Vagina (tissue), 2 donors: ENCODE measurements around the gene URB1. TPM values are rescaled to one million over a fixed set of nuclear protein-coding genes. Genes with fewer than 3 reads are reported as not detected.
A peak's percentile ranks its signal among the peaks of the same experiment; 100 is the strongest.

Source experiments
- DNase-seq, 2 donors: peaks; one replicate each; pipeline ENCODE4 v3.0.0-alpha.2; 2017; ENCODE audit errors: extremely low spot score in 2 of 2
- H3K27ac ChIP-seq: fragments of 200-600 bp; sonication (generic); one replicate; pipeline ENCODE4 v1.5.1; 2019
- H3K27me3 ChIP-seq: fragments of 200-600 bp; sonication (generic); one replicate; pipeline ENCODE4 v1.5.1; 2019
- H3K36me3 ChIP-seq, 2 donors: fragments of 200-600 bp; sonication (generic); one replicate each; pipeline ENCODE4 v1.5.1; 2017 to 2019
- H3K4me1 ChIP-seq: fragments of 200-600 bp; sonication (generic); one replicate; pipeline ENCODE4 v1.5.1; 2019
- H3K4me3 ChIP-seq, 2 donors: fragments of 200-600 bp; sonication (generic); 1 replicate in 1 of 2; 2 replicates in 1 of 2; pipeline ENCODE4 v1.5.1; 2016 to 2019
- H3K9me3 ChIP-seq: fragments of 200-600 bp; sonication (generic); one replicate; pipeline ENCODE4 v1.5.1; 2019
- POLR2A ChIP-seq, 2 donors: fragments of 450-650 bp; IDR thresholded peaks; one replicate each; pipeline ENCODE4 v1.6.1; 2017; ENCODE audit warnings: antibody characterized with exemption in 2 of 2, mild to moderate bottlenecking in 2 of 2, moderate library complexity in 2 of 2
- POLR2AphosphoS5 ChIP-seq, 2 donors: sonication (generic); formaldehyde crosslinking; IDR thresholded peaks; one replicate each; pipeline ENCODE4 v1.9.0; 2017; ENCODE audit warnings: antibody characterized with exemption in 2 of 2, mild to moderate bottlenecking in 2 of 2, low read depth in 1 of 2; ENCODE audit not compliant: insufficient read depth in 1 of 2
- intact Hi-C: fragments of 100-400 bp; cut with DNase I; formaldehyde crosslinking; loops from one replicate; pipeline ENCODE4 v1.15.1; 2023
- total RNA-seq: library from RNA; depleted of rRNA; stranded (reverse); fragments of >200 nt; gene quantifications from one replicate; pipeline ENCODE4 v1.2.3, GENCODE V29; 2016
- TF ChIP-seq, protein P1 (sequence below), 3 experiments: fragments of 450-650 bp in 2 of 3; fragments of 200-600 bp in 1 of 3; sonication (generic) in 1 of 3; IDR thresholded peaks; one replicate each; pipeline ENCODE4 v1.5.1; 2017 to 2019; ENCODE audit warnings: antibody characterized with exemption in 3 of 3, mild to moderate bottlenecking in 2 of 3, moderate library complexity in 2 of 3

URB1 gene
- total RNA-seq, 1 donor from 2014 or later, result 23.8 TPM

- Histone ChIP-seq H3K27ac (no peak overlapping the region), H3K27me3 (no peaks in the 10 kb centered on the region), H3K36me3 (no peaks in the 10 kb centered on the region), H3K4me3 (no peak overlapping the region), H3K9me3 (no peaks in the 10 kb centered on the region), H3K4me1 (no peaks in the 10 kb centered on the region)
- intact Hi-C loops, result no loop called here
- TF ChIP-seq POLR2A (IDR thresholded peaks at IDR 0.05), result no peak
- TF ChIP-seq POLR2AphosphoS5 (IDR thresholded peaks at IDR 0.05; ENCODE audit: insufficient read depth in 1 of 2, low read depth in 1 of 2), result no peak
- TF ChIP-seq, protein P1, sequence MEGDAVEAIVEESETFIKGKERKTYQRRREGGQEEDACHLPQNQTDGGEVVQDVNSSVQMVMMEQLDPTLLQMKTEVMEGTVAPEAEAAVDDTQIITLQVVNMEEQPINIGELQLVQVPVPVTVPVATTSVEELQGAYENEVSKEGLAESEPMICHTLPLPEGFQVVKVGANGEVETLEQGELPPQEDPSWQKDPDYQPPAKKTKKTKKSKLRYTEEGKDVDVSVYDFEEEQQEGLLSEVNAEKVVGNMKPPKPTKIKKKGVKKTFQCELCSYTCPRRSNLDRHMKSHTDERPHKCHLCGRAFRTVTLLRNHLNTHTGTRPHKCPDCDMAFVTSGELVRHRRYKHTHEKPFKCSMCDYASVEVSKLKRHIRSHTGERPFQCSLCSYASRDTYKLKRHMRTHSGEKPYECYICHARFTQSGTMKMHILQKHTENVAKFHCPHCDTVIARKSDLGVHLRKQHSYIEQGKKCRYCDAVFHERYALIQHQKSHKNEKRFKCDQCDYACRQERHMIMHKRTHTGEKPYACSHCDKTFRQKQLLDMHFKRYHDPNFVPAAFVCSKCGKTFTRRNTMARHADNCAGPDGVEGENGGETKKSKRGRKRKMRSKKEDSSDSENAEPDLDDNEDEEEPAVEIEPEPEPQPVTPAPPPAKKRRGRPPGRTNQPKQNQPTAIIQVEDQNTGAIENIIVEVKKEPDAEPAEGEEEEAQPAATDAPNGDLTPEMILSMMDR (IDR thresholded peaks at IDR 0.05), result no peak
- DNase-seq, result peak in 1 of 2 donors; percentile 5
Observed at GRCh38 chr21:32303385-32303784, 89.4 kb downstream of the URB1 start.

- Histone ChIP-seq H3K27ac (no peak overlapping the region), H3K36me3 (no peaks in the 10 kb centered on the region), H3K9me3 (no peaks in the 10 kb centered on the region), H3K4me1 (no peaks in the 10 kb centered on the region), H3K4me3 (no peak overlapping the region), H3K27me3 (no peaks in the 10 kb centered on the region)
- peak in 1 of 2 donors; percentile 60 for DNase-seq
- intact Hi-C loops, result no loop called here
- TF ChIP-seq, protein P1 (IDR thresholded peaks at IDR 0.05), result no peak
- no peak for TF ChIP-seq POLR2AphosphoS5 (IDR thresholded peaks at IDR 0.05; ENCODE audit: insufficient read depth in 1 of 2, low read depth in 1 of 2)
- TF ChIP-seq POLR2A (IDR thresholded peaks at IDR 0.05), result no peak
Observed at GRCh38 chr21:32302560-32302959, 90.3 kb downstream of the URB1 start.

GRCh38 chr21:32301596-32301995, 91.2 kb downstream of the URB1 start:
- Histone ChIP-seq H3K27ac (no peak overlapping the region), H3K36me3 (no peaks in the 10 kb centered on the region), H3K27me3 (no peaks in the 10 kb centered on the region), H3K4me3 (no peak overlapping the region), H3K4me1 (no peaks in the 10 kb centered on the region), H3K9me3 (no peaks in the 10 kb centered on the region)
- no peak for DNase-seq
- TF ChIP-seq POLR2A (IDR thresholded peaks at IDR 0.05) (no peak), POLR2AphosphoS5 (IDR thresholded peaks at IDR 0.05; ENCODE audit: insufficient read depth in 1 of 2, low read depth in 1 of 2) (no peak)
- TF ChIP-seq, protein P1 (IDR thresholded peaks at IDR 0.05), result no peak
- intact Hi-C loops, result no loop called here

DNA sequence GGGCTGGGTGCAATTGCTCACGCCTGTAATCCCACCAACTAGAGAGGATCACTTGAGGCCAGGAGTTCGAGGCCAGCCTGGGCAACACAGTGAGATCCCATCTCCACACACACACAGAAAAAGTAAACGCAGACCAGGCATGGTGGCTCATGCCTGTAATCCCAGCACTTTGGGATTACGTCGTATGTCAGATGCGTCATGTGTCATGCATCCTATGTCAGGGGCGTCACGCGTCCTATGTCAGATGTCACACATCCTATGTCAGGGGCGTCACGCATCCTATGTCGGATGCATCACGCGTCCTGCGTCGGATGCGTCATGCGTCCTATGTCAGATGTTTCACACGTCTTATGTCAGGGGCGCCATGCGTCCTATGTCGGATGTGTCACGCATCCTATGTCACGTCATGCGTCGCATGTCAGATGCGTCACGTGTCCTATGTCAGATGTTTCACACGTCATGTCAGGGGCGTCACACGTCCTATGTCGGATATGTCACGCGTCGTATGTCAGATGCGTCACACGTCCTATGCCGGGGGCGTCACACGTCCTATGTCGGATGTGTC, 92.6 kb downstream of the URB1 start:
- no peaks in the 10 kb centered on the region for H3K9me3 ChIP-seq
- TF ChIP-seq POLR2AphosphoS5 (IDR thresholded peaks at IDR 0.05; ENCODE audit: insufficient read depth in 1 of 2, low read depth in 1 of 2), result no peak
- TF ChIP-seq, protein P1 (IDR thresholded peaks at IDR 0.05), result no peak
- TF ChIP-seq POLR2A (IDR thresholded peaks at IDR 0.05), result no peak
- H3K27ac ChIP-seq, result no peak overlapping the region
- no peaks in the 10 kb centered on the region for H3K4me1 ChIP-seq
- H3K27me3 ChIP-seq, result no peaks in the 10 kb centered on the region
- DNase-seq, result no peak
- no peaks in the 10 kb centered on the region for H3K36me3 ChIP-seq
- intact Hi-C loops, result no loop called here
- no peak overlapping the region for H3K4me3 ChIP-seq

GRCh38 chr21:32299695-32300094, 93.1 kb downstream of the URB1 start:
- Histone ChIP-seq H3K4me3 (no peak overlapping the region), H3K4me1 (no peaks in the 10 kb centered on the region), H3K27me3 (no peaks in the 10 kb centered on the region), H3K27ac (no peak overlapping the region), H3K9me3 (no peaks in the 10 kb centered on the region), H3K36me3 (no peaks in the 10 kb centered on the region)
- intact Hi-C loops, result no loop called here
- DNase-seq, result no peak
- TF ChIP-seq POLR2AphosphoS5 (IDR thresholded peaks at IDR 0.05; ENCODE audit: insufficient read depth in 1 of 2, low read depth in 1 of 2) (no peak), POLR2A (IDR thresholded peaks at IDR 0.05) (no peak)
- TF ChIP-seq, protein P1 (IDR thresholded peaks at IDR 0.05), result no peak
